Measurements from ENCODE around the gene USP10.

The USP10 gene

GRCh38 chr16:84780544-84781376, 81.0 kb downstream of the USP10 start:
- TF ChIP-seq ZFX (IDR thresholded peaks at IDR 0.05; ENCODE audit: borderline replicate concordance) = no peak
- TF ChIP-seq, protein P1, sequence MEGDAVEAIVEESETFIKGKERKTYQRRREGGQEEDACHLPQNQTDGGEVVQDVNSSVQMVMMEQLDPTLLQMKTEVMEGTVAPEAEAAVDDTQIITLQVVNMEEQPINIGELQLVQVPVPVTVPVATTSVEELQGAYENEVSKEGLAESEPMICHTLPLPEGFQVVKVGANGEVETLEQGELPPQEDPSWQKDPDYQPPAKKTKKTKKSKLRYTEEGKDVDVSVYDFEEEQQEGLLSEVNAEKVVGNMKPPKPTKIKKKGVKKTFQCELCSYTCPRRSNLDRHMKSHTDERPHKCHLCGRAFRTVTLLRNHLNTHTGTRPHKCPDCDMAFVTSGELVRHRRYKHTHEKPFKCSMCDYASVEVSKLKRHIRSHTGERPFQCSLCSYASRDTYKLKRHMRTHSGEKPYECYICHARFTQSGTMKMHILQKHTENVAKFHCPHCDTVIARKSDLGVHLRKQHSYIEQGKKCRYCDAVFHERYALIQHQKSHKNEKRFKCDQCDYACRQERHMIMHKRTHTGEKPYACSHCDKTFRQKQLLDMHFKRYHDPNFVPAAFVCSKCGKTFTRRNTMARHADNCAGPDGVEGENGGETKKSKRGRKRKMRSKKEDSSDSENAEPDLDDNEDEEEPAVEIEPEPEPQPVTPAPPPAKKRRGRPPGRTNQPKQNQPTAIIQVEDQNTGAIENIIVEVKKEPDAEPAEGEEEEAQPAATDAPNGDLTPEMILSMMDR (IDR thresholded peaks at IDR 0.05) = no peak
- H3K27ac ChIP-seq = no peak overlapping the region

GRCh38 chr16:84782846-84783245, 83.0 kb downstream of the USP10 start:
- no peak overlapping the region for H3K27ac ChIP-seq
- TF ChIP-seq, protein P1 (IDR thresholded peaks at IDR 0.05) = no peak
- no peak for TF ChIP-seq ZFX (IDR thresholded peaks at IDR 0.05; ENCODE audit: borderline replicate concordance)

GRCh38 chr16:84785843-84786581, 86.2 kb downstream of the USP10 start:
- no peak for TF ChIP-seq ZFX (IDR thresholded peaks at IDR 0.05; ENCODE audit: borderline replicate concordance)
- TF ChIP-seq, protein P1 (IDR thresholded peaks at IDR 0.05) = no peak
- H3K27ac ChIP-seq = no peak overlapping the region

- TF ChIP-seq, protein P1 (IDR thresholded peaks at IDR 0.05) = no peak
- no peak overlapping the region for H3K27ac ChIP-seq
These were observed 86.9 kb downstream of the USP10 start for GRCh38 chr16:84786605-84787262.

DNA sequence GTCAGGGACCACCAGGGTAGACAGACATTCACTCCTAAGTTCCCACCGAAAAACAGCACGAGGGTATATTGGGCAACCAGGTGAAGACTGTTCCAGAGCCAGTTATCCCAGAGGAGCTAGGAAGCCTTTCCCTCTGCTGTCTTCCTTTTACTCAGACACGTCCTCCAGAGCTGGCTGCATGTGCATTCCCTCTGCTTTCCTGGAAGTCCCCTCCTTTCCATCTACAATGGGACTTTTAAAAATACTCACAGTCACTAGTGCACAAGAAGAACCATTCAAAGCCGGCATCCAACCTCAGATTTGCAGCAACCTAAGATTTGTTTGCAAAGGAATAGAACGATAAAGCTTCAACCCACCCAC, 87.4 kb downstream of the USP10 start:
- no peak for TF ChIP-seq ZFX (IDR thresholded peaks at IDR 0.05; ENCODE audit: borderline replicate concordance)
- TF ChIP-seq, protein P1 (IDR thresholded peaks at IDR 0.05) = no peak
- H3K27ac ChIP-seq = no peak overlapping the region

DNA sequence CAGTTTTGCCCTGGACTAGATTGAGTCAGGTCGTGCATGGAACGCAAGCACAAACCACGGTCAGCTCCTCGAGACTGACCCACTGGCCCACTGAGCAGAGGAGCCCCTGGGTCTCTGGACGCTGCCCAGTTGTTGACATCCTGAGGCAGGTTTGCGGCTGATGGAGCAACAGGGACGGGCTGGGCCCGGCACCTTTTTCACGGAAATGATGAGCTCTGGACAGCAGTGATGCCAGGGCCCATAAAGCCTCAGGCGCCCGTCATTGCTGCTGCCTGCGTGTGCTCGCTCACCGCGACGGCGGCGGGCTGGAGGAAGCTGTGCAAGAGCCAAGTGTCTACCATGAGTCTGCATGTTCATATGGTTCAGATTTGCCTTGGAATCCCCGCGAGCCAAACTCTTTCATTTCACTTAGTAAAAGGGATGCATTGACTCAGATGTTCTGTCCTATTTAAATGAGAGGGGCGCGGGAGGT, 89.2 kb downstream of the USP10 start:
- H3K27ac ChIP-seq = no peak overlapping the region
- TF ChIP-seq, protein P1 (IDR thresholded peaks at IDR 0.05) = no peak
- no peak for TF ChIP-seq ZFX (IDR thresholded peaks at IDR 0.05; ENCODE audit: borderline replicate concordance)

Data from 22Rv1 (cell line).